Right forelimb (tissue), 1 donor: ENCODE data around the gene FBXL16.
"Not testable (repeated sequence)": the region's sequence is repeated elsewhere in the genome, so short reads cannot be mapped to it uniquely, and the experiment has no call there.

ENCODE experiments used
- DNase-seq: peaks from one replicate; pipeline ENCODE4 v3.0.0-alpha.2; 2018

The FBXL16 gene

DNA sequence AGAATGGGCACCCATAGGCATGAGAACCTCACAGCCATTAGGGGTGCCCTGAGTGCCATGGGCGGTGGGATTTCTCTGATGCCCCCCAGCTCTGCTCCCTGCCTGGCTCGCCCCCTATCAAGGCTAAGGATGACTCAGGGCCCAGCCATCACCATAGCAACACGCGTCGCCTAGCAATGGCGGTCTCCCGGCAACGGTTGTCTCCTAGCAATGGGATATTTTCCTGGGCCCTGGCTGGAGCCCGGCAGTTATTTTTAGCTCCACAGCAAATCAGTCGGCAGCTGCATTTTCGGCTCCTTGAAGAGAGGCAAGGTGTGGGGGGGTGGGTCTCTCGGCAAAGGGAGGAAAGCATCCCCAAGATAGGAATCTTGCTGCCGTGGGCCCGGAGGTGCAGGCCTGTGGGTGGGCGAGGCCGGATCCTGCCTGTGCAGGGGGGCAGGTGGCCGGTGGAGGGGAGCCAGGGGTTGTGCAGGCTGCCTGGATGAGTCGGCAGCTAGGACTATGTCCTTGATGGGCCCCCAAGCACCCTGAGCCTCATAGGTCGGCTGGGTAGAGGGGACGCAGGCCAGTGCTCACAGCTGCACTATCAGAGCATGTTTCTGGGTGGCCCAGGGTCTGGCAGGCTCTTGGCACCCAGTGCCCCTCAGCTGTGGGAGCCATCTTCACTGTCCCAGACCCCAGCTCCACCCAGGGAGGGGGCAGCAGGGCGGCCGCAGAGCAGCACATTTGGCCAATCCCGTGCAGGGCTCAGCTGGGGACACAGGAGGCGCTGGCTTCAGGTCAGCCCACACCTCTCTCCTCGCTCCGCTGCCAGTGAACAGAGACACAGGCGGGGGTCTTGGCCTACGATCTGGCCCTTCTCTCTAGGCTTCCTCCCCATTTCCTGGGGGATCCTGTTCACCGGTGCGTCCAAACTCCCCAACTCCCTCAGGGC lies 4.2 kb upstream of the FBXL16 start:
- no peak for DNase-seq

DNA sequence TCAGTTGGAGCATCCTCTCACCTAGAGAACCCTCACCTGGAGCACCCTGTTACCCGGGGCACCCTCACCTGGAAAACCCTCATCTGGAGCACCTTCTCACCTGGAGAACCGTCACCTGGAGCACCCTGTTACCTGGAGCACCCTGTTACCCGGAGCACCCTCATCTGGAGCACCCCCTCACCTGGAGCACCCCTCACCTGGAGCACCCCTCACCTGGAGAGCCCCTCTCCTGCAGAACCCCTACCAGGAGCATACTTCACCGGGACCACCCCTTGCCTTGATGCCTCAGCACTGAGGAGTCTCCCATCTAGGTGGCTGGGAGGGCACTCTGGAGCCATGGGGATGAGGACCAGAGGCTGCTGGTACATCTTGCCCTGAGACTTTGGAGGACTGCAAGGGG lies 3.4 kb upstream of the FBXL16 start:
- DNase-seq = no peak

DNA sequence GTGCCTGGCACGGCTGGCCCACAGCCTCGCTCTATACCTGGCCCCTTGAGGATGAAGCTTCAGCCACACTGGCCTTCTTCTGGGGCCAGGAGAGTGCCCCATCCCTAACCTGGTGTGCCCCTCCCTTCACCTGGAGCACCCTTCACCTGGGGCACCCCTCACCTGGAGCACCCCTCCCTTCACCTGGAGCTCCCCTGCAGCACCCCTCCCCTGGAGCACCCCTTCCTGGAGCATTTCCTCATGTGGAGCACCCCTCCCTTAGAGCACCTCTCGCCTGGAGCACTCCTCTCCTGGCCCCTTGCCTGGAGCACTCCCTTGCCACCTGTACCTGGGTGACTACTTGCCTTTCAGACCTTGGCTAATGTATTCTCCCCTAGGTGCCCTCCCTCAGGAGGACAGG lies 2.4 kb upstream of the FBXL16 start:
- no peak for DNase-seq

DNA sequence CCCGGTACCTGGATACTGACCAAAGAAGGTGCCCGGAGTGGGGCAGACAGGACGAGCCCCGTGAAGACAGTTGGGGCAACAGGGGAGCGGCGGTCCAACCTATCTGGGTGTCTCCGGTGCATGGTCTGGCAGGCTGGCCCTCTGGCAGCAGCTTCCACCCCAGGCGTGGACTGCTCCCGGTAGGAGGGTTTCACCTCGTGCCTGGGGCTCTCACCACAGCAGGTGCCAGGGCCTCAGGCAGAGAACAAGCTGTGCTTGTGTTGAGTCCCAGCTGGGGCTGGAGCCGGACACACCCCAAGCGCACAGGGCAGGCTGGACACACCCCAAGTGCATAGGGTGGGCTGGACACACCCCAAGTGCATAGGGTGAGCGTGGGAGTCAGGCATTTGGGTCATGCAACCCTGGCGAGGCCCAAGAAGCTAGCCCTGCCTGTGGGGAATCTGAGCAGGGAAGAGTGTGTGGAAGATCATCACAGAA lies 1.5 kb upstream of the FBXL16 start:
- no peak for DNase-seq

DNA sequence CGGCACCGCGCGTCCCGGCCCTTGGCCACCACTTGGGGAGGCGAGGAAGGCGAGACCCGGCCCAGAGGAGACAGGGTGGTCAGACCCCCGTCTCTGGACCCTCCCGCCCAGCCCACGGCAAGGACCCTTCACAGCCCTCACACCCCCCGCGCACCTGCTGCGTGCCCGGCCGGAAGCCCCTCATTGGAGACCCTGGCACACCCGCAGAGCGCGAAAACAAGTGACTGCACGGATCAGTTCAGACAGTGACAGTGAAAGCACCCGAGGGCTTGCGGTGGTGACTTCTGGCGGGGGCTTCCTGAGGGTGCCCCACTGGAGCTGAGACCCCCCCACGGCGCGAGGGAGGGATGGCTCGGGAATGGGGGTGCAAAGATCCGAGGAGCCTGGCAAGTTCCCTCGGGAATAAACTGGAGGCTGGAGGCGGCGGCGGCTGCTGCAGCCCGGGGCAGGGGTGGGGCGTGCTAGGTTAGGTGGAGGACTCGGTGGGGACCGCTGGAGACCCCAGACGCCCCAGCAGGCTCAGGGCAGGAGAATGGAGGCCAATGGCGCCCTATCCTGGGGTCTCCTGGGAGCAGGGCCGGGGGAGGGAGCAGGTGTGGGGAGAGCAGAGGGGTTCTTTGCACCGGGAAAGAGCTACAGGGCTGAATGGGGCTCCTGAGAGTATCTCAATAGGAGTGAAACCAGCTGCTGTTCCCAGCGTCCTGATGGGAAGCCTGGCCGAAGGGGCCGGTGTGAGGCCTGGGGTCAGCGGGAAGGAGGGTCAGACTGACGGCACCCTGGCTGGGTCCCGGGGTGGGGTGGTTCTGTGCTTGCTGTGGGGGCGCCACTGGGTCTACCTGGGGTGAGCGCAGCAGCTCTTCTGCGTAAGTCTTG lies 824 bp upstream of the FBXL16 start:
- no peak for DNase-seq

DNA sequence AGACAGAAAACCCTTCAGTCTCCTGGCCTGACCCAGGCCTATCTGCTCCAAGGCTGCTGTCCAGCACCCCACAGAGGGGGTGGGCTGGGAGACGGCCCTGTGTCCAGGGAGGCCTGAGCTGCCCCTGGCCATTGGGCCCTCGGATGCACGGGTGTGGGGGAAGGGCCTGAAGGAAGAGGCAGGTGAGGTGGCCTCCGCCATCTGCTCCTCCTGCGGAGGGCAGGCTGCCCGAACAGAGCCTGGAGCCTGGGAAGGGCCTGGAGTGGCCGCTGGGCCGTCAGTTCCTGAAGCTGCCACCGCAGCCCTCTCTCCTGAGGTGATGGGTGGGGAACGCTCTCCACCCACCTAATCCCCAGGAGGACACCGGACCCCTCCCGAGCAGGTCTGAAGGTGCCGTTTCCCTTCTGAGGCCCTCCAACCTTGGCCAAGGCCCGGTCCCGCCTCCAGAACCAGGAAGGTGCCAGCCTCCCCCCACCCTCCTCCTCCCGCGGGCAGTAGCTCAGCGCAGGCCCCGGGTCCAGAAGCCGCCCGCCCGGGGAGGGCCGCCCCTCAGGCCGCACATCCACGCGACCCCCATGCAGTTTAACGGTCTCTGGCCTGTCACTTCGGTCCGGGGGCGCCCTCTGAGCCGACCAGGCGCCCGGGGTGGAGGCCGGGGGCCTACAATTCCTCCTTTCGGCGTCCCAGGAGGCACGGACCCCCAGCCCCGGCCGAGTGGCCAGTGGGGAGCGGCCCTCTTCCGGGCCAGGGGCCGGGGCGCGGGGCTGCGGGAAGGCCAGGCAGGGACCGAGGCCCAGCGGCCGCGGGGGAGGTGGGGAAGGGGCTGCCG lies 835 bp downstream of the FBXL16 start:
- DNase-seq = no peak

DNA sequence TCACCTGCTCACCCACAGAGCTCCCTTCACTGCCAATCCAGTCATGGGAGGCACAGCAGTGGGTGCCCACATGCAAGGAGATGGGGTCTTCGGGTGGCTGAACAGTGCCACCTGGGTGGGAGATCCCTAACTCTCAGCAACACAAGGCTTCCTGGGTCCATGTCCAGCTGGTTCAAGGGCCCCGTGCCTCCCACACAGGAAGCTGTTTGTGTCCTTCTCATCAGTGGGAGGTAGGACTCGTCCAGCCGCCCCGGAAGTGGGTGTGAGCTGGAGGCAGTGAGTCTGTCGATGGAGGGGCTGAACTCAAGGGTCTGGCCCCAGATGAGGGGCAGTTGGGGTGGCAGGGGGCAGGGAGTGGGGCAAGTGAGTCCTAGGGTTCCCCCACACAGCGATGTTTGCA lies 1.6 kb downstream of the FBXL16 start:
- no peak for DNase-seq

DNA sequence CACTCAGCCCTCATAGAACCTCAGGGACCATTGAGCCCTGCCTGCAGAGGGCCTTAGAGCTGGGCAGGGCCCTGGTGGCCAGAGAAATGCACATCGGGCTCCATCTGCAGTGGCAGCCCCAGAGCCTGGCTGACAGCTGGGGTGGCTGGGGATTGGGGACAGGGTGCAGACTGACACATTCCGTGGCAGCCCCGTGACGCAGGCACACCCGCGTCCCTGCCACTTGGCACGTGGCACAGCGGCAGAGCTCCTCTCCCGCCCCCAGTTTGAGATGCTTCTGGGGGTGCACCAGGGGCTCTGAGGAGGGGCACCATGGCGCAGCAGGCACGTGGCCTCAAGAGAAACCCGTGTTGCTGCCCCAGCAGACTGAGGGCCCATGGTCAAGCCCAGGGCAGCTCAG lies 2.2 kb downstream of the FBXL16 start:
- DNase-seq = no peak

DNA sequence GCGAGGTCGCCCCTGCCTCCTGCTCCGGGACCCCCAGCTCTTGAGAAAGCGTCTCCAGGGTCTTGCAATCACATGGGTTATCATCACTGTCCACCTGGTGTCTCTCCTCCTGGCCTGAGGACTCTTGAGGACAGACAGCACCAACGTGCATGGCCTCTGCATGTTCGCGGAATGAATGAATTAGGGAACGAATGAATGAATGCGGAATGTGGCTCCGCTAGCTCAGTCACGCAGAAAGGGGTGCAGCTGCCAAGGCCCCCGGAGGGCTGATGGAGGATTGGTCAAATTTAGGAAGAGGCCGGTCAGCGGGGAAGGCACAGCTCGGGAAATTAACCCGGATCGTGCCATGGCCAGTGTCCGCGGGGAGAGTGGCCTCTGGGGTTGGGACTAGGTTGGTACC lies 3.3 kb downstream of the FBXL16 start:
- no peak for DNase-seq

DNA sequence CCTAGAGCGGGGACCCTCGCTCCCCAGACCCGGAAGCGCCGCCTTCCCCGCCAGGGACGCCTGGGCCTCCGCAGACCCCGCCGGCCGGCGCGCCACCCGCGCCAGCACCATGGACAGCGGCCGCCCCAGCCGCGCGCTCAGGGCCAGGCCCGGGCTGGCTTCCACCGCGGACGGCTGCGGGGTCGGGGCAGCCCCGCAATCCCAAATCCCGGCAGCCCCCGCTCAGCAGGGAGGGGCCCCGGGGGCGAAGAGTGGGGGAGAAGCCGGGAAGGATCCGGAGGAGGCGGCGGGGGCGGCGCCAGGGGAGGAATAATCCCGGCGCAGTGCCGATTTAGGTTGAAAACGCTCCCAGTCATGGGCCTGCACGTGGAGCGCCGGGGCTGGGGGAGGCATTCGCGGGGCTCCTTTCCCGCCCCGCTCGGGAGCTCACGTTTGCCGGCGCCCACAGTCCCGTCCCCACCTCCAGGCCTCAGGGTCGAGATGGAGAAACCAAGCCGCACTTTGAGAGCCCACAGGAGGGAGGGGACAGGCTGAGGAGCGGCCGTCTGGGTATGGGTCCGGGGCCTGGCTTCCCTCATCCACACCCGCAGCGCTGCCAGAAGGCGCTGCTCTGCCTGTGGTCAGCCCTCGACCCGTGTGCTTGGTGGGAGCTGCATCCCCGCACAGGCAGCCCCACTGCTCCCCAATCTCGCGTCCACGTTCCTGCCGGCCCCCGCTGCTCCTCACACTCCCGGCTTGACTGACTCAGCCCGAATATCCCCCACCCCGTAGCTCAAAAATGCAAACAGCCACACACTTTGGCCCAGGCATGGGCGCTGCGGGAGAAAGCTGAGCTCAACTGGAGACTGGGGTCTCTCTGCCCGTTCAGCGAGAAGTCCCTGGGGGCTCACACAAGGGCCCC lies 4.7 kb downstream of the FBXL16 start:
- DNase-seq = no peak

DNA sequence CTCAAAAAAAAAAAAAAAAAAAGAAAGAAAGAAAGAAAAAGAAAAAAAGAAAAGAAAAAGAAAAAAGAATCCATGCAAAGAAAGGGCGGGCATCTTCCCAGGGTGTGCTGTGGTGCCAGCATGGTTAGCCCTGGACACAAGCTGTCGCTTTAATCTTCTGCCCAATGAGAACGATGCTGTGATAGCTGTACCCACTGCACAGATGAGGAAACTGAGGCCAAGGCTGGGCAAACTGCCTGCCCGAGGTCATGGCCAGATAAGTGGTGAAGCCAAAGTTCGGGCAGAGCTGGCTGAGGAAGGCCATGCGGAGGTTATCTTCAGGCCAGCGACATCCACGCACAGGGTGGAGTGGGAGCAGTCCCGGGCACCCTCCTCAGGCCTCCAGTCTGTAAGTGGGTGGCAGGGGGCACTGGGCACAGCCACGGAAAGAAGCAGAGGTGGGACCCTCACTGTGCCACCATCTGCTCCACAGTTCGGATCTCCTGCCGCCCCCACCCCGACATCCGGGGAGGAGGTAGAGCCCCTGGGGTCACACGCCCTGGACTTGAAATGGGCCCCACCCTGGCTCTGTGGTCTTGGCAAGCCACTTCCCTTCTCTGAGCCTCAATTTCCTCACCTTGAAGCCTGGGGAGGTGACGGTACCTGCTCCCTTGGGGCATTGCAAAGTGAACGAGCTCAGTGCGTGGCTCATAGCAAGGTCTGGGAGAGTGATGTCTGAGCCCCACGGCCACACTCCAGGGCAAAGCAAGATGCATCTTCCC lies 6.5 kb downstream of the FBXL16 start:
- no peak for DNase-seq

DNA sequence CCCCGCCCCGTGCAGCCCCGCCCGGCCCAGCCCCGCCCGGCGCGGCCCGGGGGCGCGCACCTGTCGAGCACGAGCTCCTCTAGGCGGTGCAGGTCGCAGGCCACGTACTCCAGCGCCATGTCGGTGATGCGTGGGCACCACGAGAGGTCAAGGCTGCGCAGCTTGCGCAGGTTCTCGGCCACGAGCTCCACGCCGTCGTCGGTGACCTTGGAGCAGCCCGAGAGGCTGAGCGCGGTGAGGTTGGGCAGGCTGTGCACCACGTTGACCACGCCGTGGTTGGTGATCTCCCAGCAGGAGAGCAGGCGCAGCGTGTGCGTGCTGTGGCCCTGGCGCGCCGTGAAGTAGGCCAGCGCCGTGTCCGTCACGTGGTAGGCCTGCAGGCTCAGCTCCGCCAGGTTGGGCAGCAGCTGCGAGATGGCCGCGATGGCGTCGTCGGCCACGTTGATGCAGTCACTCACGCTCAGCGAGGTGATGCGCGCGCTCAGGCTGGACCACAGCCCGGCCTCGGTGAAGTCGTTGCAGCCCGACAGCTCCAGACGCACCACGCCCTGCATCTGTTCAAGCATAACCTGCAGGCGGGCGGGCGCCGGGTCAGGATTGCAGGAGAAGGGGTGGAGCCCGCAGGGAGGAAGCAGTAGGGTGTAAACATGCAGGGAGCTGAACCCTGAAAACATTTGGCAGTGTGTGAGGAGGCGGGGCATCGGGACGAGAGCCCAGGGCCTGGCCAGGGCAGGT lies 10.1 kb downstream of the FBXL16 start:
- no peak for DNase-seq

DNA sequence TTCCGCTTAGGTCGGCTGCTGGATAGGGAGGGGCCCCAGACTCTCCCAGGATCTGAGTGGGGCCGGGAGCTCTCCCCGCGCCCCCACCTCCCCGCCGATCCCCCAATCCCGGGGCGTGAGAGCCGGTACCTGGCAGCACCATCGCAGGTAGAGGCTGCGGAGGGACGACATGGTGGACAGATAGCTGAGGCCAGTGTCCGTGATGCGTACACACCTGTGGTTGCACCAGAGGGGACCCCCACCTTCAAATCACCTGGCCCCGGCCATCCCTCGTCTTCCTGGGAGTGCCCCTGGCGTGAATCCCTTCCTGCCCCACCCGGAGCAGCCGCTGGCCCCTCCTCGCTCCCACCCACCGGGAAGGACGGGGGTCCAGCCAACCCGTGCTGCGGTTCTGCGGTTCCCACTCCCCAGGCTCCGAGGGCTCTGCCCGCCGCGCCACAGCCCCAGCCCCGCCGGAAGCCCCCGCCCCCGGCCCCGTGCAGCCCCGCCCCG lies 10.7 kb downstream of the FBXL16 start:
- DNase-seq = no peak

DNA sequence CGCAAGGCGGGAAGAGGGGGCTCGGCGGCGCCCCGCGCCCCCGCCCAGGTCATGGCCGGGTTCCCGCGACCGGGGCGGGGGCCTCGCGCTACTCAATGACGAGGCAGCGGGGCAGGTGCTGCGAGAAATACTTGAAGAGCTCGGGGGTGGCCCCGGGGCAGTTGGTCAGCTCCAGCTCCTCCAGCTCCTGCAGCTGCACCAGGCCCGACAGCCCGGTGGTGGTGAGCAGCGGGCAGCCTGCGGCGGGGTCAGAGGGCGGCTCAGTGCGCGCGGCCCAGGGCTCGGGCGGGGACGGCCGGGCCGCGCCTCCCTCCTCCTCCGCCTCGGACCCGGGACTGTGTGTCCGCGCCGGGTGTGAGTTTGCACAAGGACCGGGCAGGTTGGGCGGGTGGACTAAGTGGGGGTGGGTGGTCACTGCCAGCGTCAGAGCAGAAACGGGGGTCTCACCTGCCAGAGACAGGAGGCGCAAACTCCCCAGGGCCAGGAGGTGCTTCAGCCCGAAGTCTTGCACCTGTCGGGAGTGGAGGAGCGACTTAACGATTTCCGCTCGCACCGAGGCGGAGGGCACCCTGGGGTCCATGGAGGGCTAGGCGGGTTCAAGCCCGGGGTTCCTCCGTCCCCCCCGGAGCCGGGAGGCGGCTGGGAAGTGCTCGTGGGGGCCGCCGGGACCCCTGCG lies 11.3 kb downstream of the FBXL16 start:
- DNase-seq = no peak

DNA sequence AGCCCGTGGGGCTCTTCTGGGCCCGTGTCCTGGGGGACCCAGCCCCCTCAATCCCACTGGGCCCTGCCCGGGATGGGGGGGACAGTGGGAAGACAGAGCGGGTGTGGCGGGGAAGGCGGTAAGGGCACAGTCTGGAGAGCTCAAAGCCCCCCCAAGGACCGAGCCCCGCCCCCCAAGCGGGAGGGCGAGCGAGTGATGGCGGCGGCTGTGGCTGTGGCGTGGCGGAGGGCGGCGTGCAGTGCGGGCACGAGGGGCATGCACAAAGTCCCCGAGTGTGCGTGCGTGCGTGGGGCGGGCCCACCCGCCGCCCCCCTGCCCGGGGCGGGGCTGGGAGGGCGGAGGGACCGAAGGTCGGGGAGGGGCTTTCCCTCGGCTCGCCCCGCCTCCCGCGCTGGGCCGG lies 11.8 kb downstream of the FBXL16 start:
- no peak for DNase-seq

DNA sequence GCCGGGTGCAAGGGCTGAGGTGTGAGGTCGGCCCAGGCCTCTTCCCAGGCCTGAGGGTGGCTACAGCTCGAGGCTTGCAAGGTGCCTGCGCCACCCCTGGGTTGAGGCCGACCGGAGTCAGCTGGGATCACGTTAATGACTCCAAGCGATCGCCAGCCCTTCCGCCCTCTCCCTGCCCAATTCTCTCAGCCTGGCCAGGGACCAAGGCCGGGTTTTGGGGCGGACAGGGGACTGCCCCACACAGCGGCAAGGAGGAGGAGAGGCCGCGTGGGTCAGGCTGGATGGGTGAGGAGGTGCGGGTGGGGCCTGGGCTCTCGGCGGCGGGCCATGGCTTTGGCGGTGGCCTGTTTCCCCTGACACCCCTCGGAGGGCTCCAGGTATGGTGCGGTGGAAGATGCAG lies 12.2 kb downstream of the FBXL16 start:
- DNase-seq = no peak

DNA sequence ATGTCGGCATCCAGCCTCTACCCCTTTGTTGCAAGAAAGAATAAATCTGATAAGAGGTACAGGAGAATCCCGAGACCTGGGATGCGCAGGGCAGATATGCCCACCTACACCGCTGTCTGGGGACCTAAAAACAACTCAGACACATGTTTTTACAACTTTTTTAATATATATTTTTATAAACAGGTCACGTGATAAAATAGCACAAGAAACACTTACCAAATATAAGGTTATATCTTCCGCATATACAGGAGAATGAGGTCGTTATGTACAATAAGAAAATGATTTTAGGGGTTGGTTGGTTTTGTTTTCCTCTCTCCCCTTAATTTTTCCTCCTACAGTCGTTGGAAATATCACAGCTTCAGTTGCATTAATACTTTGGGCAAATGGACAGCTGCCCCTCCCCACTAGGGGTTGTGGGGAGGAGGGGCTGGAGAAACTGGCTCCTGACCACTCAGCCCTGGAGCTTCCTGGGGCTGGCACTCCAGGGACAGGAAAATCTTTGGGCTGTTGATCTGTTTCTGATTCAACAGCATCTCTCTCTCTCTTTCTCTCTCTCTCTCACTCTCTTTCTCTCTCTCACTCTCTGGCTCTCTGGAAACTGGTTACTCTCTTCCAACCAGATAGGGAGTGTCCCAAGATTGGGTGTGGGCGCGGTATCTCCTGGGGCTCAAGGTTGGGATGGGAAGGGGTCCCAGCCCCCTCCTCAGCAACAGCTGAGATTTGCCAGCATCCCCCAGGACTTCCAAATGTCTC lies 13.1 kb downstream of the FBXL16 start:
- no peak for DNase-seq

DNA sequence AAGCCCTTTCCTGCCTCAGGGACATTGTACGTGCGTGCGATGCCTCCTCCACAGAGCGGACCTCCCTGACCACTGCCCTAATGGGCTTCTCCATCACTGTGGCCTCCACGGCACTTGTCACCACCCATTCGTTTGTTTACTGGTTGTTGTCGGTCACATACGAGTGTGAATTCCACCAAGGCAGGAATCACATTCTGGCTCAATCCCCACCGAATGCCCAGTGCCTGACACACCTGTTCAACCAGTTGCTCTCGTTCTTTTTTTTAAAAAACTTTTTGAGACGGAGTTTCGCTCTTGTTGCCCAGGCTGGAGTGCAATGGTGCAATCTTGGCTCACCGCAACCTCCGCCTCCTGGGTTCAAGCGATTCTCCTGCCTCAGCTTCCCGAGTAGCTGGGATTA lies 14.4 kb downstream of the FBXL16 start:
- DNase-seq = not testable (repeated sequence)
